ENCODE measurements around the gene UBXN4. TPM values are rescaled to one million over a fixed set of nuclear protein-coding genes. Genes with fewer than 3 reads are reported as not detected.

The UBXN4 gene
- total RNA-seq, 2 donors from 2014 or later, result 106 to 117 TPM

- H3K27me3 ChIP-seq, result no peaks in the 10 kb centered on the region
- intact Hi-C loops (cut with DNase I), result no loop called here
- no peaks in the 10 kb centered on the region for H3K4me1 ChIP-seq
- no peak overlapping the region for H3K4me3 ChIP-seq
- TF ChIP-seq CTCF (IDR thresholded peaks at IDR 0.05), result no peak
- no peak overlapping the region for H3K27ac ChIP-seq
- H3K36me3 ChIP-seq, result no peaks in the 10 kb centered on the region
- no peak overlapping the region for H3K9ac ChIP-seq (ENCODE audit: low read depth in 2 of 2, low read length in 2 of 2)
- no peaks in the 10 kb centered on the region for H3K9me3 ChIP-seq
- no peak for DNase-seq
Measured at GRCh38 chr2:135736546-135736945, 5.1 kb upstream of the UBXN4 start.

- no peak for TF ChIP-seq CTCF (IDR thresholded peaks at IDR 0.05)
- Histone ChIP-seq H3K4me3 (no peak overlapping the region), H3K4me1 (no peaks in the 10 kb centered on the region), H3K27me3 (no peaks in the 10 kb centered on the region), H3K9ac (ENCODE audit: low read depth in 2 of 2, low read length in 2 of 2) (no peak overlapping the region), H3K27ac (no peak overlapping the region), H3K9me3 (no peaks in the 10 kb centered on the region), H3K36me3 (no peaks in the 10 kb centered on the region)
- DNase-seq, result no peak
- intact Hi-C loops (cut with DNase I), result no loop called here
Measured at GRCh38 chr2:135740206-135740605, 1.4 kb upstream of the UBXN4 start.

GRCh38 chr2:135741043-135741394, 636 bp upstream of the UBXN4 start:
- H3K36me3 ChIP-seq, result no peaks in the 10 kb centered on the region
- H3K9ac ChIP-seq (ENCODE audit: low read depth in 2 of 2, low read length in 2 of 2), result peak overlapping the region in 1 of 2 donors; percentile 93
- no peaks in the 10 kb centered on the region for H3K9me3 ChIP-seq
- H3K4me3 ChIP-seq, result no peak overlapping the region
- DNase-seq, result no peak
- H3K27ac ChIP-seq, result peak overlapping the region; percentile 100
- H3K4me1 ChIP-seq, result no peaks in the 10 kb centered on the region
- no peak for TF ChIP-seq CTCF (IDR thresholded peaks at IDR 0.05)
- no peaks in the 10 kb centered on the region for H3K27me3 ChIP-seq
- intact Hi-C loops (cut with DNase I), result no loop called here

GRCh38 chr2:135742325-135742757, 686 bp downstream of the UBXN4 start:
- Histone ChIP-seq H3K4me3 (peak overlapping the region; percentile 98), H3K9me3 (no peaks in the 10 kb centered on the region), H3K27ac (peak overlapping the region; percentile 100), H3K27me3 (no peaks in the 10 kb centered on the region), H3K9ac (ENCODE audit: low read depth in 2 of 2, low read length in 2 of 2) (peak overlapping the region; percentile 93 to 99), H3K36me3 (no peaks in the 10 kb centered on the region), H3K4me1 (no peaks in the 10 kb centered on the region)
- intact Hi-C loops (cut with DNase I), result no loop called here
- TF ChIP-seq CTCF (IDR thresholded peaks at IDR 0.05), result no peak
- peak; percentile 43 for DNase-seq

- no peak for TF ChIP-seq CTCF (IDR thresholded peaks at IDR 0.05)
- intact Hi-C loops (cut with DNase I), result no loop called here
- H3K9ac ChIP-seq (ENCODE audit: low read depth in 2 of 2, low read length in 2 of 2), result no peak overlapping the region
- H3K9me3 ChIP-seq, result no peaks in the 10 kb centered on the region
- peaks cover under 1% of the 10 kb centered on the region for H3K36me3 ChIP-seq
- peak overlapping the region; percentile 98 for H3K4me3 ChIP-seq
- H3K27me3 ChIP-seq, result no peaks in the 10 kb centered on the region
- DNase-seq, result no peak
- H3K27ac ChIP-seq, result peak overlapping the region; percentile 100
- no peaks in the 10 kb centered on the region for H3K4me1 ChIP-seq
Measured at GRCh38 chr2:135743860-135744259, 2.2 kb downstream of the UBXN4 start.
